D721Med (cell line): Measurements from ENCODE around the gene GRK1.

Source experiments
- DNase-seq: peaks from one replicate; pipeline ENCODE4 v3.0.0; 2011; ENCODE audit warnings: low spot score; ENCODE audit not compliant: insufficient read length
- FAIRE-seq: peaks from 2 replicates; lab custom pipeline; 2011; peaks lifted over from hg19 to GRCh38; lab: Jason Lieb, UNC
- TF ChIP-seq, protein P1 (sequence below): IDR thresholded peaks from 2 replicates; pipeline ENCODE4 v1.5.1; 2012; ENCODE audit warnings: mild to moderate bottlenecking, control low read depth; ENCODE audit not compliant: insufficient read depth; ENCODE audit errors: missing control alignments

The GRK1 gene

DNA sequence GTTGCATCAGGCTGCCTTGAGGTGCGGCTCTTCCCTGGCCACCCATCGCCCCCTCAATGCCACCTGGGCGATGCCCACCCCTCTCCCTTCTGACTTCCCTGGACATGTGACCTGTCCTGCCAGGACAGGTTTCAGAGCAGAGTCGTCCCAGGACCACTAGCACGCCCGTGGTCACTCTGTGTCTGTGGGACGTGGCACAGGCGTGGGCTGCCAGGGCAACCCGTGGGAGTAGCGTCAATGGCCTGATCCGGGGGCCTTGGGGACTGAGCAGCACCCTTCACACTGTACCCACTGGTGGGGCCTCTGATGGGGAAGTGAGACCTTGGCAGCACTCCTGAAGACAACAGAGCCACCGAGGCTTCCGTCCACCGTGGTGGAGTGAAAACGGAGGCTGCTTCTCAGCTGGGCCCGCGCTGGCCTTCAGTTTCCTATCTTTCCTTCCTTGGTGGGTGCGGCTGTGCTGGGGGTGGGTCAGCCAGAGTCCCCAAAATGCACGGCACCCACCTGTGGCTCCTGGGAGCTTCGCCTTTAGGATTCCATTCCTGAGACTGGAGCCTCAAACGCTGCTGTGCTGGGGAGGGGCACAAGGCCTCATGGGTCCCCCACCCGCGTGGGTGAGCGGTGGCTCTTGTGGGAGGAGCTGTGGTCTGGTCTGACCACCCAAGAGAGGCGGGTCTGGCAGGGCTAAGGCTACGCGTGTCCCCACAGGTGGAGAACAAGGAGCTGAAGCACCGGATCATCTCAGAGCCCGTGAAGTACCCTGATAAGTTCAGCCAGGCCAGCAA is 65.3 kb downstream of the GRK1 start:
- TF ChIP-seq, protein P1, sequence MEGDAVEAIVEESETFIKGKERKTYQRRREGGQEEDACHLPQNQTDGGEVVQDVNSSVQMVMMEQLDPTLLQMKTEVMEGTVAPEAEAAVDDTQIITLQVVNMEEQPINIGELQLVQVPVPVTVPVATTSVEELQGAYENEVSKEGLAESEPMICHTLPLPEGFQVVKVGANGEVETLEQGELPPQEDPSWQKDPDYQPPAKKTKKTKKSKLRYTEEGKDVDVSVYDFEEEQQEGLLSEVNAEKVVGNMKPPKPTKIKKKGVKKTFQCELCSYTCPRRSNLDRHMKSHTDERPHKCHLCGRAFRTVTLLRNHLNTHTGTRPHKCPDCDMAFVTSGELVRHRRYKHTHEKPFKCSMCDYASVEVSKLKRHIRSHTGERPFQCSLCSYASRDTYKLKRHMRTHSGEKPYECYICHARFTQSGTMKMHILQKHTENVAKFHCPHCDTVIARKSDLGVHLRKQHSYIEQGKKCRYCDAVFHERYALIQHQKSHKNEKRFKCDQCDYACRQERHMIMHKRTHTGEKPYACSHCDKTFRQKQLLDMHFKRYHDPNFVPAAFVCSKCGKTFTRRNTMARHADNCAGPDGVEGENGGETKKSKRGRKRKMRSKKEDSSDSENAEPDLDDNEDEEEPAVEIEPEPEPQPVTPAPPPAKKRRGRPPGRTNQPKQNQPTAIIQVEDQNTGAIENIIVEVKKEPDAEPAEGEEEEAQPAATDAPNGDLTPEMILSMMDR: no peak
- DNase-seq: no peak
- no peak for FAIRE-seq

DNA sequence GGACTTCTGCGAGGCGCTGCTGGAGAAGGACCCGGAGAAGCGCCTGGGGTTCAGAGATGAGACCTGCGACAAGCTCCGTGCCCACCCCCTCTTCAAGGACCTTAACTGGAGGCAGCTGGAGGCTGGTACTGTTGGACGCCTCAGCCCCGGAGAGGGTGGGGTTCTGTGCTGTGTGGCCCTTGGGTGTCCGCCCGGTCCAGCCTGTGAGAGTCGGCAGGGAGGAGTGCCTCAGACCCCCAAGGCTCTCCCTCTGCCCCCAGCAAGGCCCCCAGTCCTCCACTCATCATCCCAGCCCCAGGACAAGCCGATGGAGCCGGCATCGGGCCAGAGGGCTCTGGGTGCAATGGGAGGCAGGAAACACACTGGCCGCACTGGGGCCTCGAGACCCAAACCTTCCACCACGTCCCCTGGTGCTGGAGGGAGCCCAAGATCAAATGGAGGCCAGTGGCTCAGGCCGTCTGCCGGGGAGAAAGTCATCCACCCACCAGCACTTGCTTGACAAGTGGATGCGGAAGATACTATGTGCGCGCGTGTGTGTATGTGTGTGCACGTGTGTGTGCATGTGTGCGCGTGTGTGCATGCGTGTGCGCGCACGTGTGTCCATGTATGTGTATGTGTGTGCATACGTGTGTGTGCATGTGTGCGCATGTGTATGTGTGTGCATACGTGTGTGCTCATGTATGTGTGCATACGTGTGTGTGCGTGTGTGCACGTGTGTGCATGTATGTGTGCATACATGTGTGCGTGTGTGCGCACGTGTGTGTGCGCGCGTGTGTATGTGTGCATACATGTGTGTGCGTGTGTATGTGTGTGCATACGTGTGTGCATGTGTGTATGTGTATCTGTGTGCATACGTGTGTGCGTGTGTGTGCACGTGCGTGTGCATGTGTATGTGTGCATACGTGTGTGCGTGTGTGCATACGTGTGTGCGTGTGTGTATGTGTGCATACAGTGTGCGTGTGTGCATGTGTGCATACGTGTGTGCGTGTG is 66.2 kb downstream of the GRK1 start:
- DNase-seq (no peak), FAIRE-seq (no peak)
- TF ChIP-seq, protein P1: no peak

DNA sequence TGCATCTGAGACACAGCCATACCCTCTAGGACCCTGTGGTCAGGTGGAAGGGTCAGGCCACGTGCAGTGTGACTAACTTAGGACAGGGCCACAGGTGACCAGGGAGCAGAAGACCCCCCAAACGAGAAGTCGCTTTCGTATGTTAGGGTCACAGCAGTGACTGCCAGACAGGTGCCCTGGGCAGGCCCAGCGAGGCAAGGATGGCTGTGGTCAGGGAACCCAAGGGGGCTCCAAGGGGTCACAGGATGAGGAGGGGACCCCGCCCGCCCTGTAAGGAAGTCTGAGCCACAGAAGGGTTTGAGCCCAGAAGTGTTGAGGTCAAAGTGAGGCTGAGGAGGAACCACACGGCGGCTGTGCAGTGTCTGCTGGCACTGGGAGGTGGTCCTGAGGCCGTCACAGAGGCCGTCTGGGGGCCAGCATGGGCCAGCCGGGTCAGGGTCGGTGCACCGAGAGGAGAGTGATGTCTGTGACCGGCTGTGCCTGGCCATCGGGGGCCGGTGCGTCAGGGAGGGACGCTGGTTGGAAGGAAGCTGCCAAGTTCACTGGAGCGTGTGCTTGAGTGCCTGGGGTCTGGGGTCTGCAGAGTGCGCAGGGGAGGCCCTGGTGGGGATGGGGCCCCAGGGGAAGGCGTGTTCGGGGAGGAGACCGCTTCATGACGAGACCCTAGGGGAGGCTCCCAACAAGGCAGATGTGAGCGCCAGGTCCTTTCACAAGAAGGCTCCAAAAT is 67.2 kb downstream of the GRK1 start:
- TF ChIP-seq, protein P1: no peak
- DNase-seq (no peak), FAIRE-seq (no peak)

DNA sequence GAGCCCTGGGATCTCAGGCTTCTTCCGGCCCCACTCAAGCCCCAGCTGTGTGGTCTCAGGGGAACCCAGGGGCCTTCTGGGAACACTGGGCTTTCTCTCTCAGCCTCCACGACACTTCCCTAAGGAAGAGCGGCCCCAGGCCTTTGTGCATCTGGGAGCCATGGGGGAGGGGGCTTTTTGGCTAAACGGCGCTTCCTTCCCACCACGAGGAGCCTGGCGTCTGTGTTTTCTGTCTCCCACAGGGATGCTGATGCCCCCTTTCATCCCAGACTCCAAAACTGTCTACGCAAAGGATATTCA is 67.8 kb downstream of the GRK1 start:
- FAIRE-seq (no peak), DNase-seq (no peak)
- TF ChIP-seq, protein P1: no peak

DNA sequence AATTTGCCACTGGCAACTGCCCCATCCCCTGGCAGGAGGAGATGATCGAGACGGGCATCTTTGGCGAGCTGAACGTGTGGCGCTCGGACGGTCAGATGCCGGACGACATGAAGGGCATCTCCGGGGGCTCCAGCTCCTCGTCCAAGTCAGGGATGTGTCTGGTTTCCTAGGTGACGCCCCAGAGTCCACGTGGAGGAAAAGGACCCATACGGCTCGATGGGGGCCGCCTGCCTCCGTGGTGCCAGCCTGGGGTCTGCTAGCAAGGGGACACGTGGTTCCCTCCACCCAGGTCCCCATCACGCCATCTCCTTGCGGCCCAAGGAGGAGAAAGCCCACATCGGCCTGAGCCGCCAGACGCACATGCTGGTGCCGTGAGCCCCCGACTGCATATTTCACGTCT is 68.2 kb downstream of the GRK1 start:
- TF ChIP-seq, protein P1: no peak
- DNase-seq (no peak), FAIRE-seq (no peak)

DNA sequence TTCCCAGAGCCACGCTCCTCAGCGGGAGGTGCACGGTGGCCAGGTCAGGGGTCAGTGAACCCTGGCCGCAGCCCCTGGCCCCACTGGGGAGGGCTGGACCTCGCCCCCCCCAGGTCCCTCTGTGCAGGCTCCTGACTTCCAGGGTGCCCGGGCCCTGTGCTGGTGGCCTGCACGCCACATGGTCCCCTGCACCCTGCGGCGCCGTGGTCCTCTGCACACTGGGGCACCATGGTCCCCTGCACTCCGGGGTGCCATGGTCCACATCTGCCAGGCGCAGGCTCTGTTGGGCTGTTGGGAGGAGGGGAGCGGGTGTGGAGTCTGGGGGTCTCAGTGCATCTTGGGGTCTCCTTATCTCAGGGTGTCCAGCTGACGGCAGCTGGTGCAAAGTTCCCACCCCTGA is 68.7 kb downstream of the GRK1 start:
- no peak for DNase-seq
- TF ChIP-seq, protein P1: no peak
- no peak for FAIRE-seq
